GM12878 (cell line): ENCODE data around the gene ASB3. TPM values are rescaled to one million over a fixed set of nuclear protein-coding genes. Genes with fewer than 3 reads are reported as not detected.
A peak's percentile ranks its signal among the peaks of the same experiment; 100 is the strongest.

Experiments
- ATAC-seq: fragments of 200-7000 bp; cut with Tn5 transposase; 3 replicates; pipeline ENCODE4 v1.9.1; 2020; ENCODE audit warnings: mild to moderate bottlenecking, moderate library complexity
- BruUV-seq: library from RNA; stranded (reverse); fragments of 400-500 nt; replicated peaks from 2 replicates; lab custom pipeline; 2021; lab: Mats Ljungman, UMichigan
- CTCF ChIA-PET: fragments of 300-600 bp; sonication (Branson Sonifier 250); formaldehyde crosslinking; extraction: SDS; loops from one replicate; lab custom pipeline; 2021; ENCODE audit warnings: inconsistent platforms; lab: Yijun Ruan, JAX
- POLR2A ChIA-PET: fragments of 350-600 bp; formaldehyde crosslinking; extraction: SDS; loops from one replicate; lab custom pipeline; 2021; ENCODE audit warnings: inconsistent platforms; lab: Charles Lee
- RAD21 ChIA-PET: fragments of 300-600 bp; sonication (Branson Sonifier 250); formaldehyde crosslinking; loops from one replicate; lab custom pipeline; 2023; ENCODE audit warnings: antibody characterized with exemption; ENCODE audit not compliant: unreplicated experiment; lab: Charles Lee
- SMC1A ChIA-PET: fragments of 300-600 bp; sonication (Branson Sonifier 250); formaldehyde crosslinking; loops from one replicate; lab custom pipeline; 2023; ENCODE audit not compliant: unreplicated experiment, uncharacterized antibody; lab: Charles Lee
- DNase-seq: peaks from one replicate; pipeline ENCODE4 v3.0.0-alpha.2; 2011; ENCODE audit warnings: low read depth, low spot score
- FAIRE-seq: peaks from 3 replicates; lab custom pipeline; 2011; peaks lifted over from hg19 to GRCh38; lab: Jason Lieb, UNC
- H2AFZ ChIP-seq: 2 replicates; pipeline ENCODE4 v1.6.0; 2011; ENCODE audit warnings: low read depth, low read length, control low read depth; ENCODE audit not compliant: control insufficient read depth
- H3K27ac ChIP-seq: 2 replicates; pipeline ENCODE4 v1.5.1; 2011; ENCODE audit warnings: control low read depth; ENCODE audit not compliant: control insufficient read depth, insufficient read depth
- H3K27me3 ChIP-seq, 2 experiments: replicated peaks in 1 of 2; 2 replicates each; pipeline versions ENCODE4 v1.6.0 to v1.6.1; 2011; ENCODE audit warnings: low read length in 1 of 2; ENCODE audit not compliant: control insufficient read depth in 2 of 2, insufficient read depth in 2 of 2
- H3K36me3 ChIP-seq, 2 experiments: 2 replicates each; pipeline ENCODE4 v1.5.1; 2011; ENCODE audit warnings: low read length in 1 of 2; ENCODE audit not compliant: control insufficient read depth in 2 of 2, insufficient read depth in 2 of 2
- H3K4me1 ChIP-seq: 2 replicates; pipeline ENCODE4 v1.6.1; 2011; ENCODE audit warnings: mild to moderate bottlenecking, low read length, moderate library complexity, mixed read lengths; ENCODE audit not compliant: control insufficient read depth, insufficient read depth
- H3K4me2 ChIP-seq: 2 replicates; pipeline ENCODE4 v1.6.0; 2011; ENCODE audit warnings: control low read depth; ENCODE audit not compliant: control insufficient read depth, insufficient read depth
- H3K4me3 ChIP-seq: fragments of 200-600 bp; sonication (generic); 2 replicates; pipeline ENCODE4 v1.5.1; 2016
- H3K79me2 ChIP-seq: 2 replicates; pipeline ENCODE4 v1.6.0; 2011; ENCODE audit warnings: low read length; ENCODE audit not compliant: control insufficient read depth, insufficient read depth
- H3K9ac ChIP-seq: 2 replicates; pipeline ENCODE4 v1.8.0; 2011; ENCODE audit warnings: low read length, control low read depth, mixed read lengths; ENCODE audit not compliant: control insufficient read depth, insufficient read depth
- H3K9me3 ChIP-seq: replicated peaks from 3 replicates; pipeline ENCODE4 v1.5.1; 2011; ENCODE audit warnings: mild to moderate bottlenecking, low read length; ENCODE audit not compliant: control insufficient read depth, insufficient read depth
- H4K20me1 ChIP-seq: 2 replicates; pipeline ENCODE4 v1.6.0; 2011; ENCODE audit not compliant: control insufficient read depth, insufficient read depth
- ASH2L ChIP-seq: fragments of 300-600, 200-600 bp; sonication (generic); IDR thresholded peaks from 2 replicates; pipeline ENCODE4 v1.6.1; 2017; ENCODE audit warnings: low read depth, mild to moderate bottlenecking, borderline replicate concordance
- ATF7 ChIP-seq: fragments of 450-650 bp; IDR thresholded peaks from 2 replicates; pipeline ENCODE4 v1.6.1; 2016; ENCODE audit warnings: low read depth, mild to moderate bottlenecking
- CBFB ChIP-seq: IDR thresholded peaks from 2 replicates; pipeline ENCODE4 v1.6.1; 2016; ENCODE audit warnings: antibody characterized with exemption, low read depth
- CBX5 ChIP-seq: sonication (generic); IDR thresholded peaks from 2 replicates; pipeline ENCODE4 v1.6.1; 2016; ENCODE audit warnings: low read depth, moderate library complexity, mild to moderate bottlenecking, inconsistent platforms
- CEBPB ChIP-seq, 2 experiments: fragments of 150-350 bp in 1 of 2; IDR thresholded peaks; 2 replicates each; pipeline ENCODE4 v1.6.1; 2012 to 2014; ENCODE audit warnings: low read depth in 2 of 2, low read length in 2 of 2, borderline replicate concordance in 1 of 2, inconsistent platforms in 1 of 2
- EED ChIP-seq: sonication (generic); IDR thresholded peaks from 2 replicates; pipeline ENCODE4 v1.6.1; 2016; ENCODE audit warnings: antibody characterized with exemption, low read depth
- FOS ChIP-seq: IDR thresholded peaks from 3 replicates; pipeline ENCODE4 v1.6.1; 2011; ENCODE audit warnings: borderline replicate concordance; ENCODE audit not compliant: insufficient read length; ENCODE audit errors: extremely low read depth
- FOXM1 ChIP-seq: IDR thresholded peaks from 2 replicates; pipeline ENCODE4 v1.6.1; 2012; ENCODE audit warnings: low read depth, mild to moderate bottlenecking, inconsistent platforms, low read length, moderate library complexity
- GATAD2B ChIP-seq: fragments of 450-650 bp; conservative IDR thresholded peaks from 2 replicates; pipeline ENCODE4 v1.6.1; 2017; ENCODE audit warnings: low read depth, mild to moderate bottlenecking, moderate library complexity
- HDAC6 ChIP-seq: fragments of 200-600 bp; sonication (generic); IDR thresholded peaks from one replicate; pipeline ENCODE4 v1.8.0; 2017; ENCODE audit warnings: antibody characterized with exemption; ENCODE audit not compliant: unreplicated experiment
- IKZF2 ChIP-seq, 2 experiments: fragments of 450-650 bp; IDR thresholded peaks; 2 replicates each; pipeline ENCODE4 v1.6.1; 2017; ENCODE audit warnings: mild to moderate bottlenecking in 2 of 2, moderate library complexity in 2 of 2
- JUND ChIP-seq: IDR thresholded peaks from 2 replicates; pipeline ENCODE4 v1.6.1; 2012; ENCODE audit warnings: low read depth, mild to moderate bottlenecking, low read length, improper control_type of control experiment, moderate library complexity
- RELA ChIP-seq: fragments of 450-650 bp; IDR thresholded peaks from 2 replicates; pipeline ENCODE4 v1.8.0; 2014; ENCODE audit warnings: borderline replicate concordance; ENCODE audit not compliant: partially characterized antibody
- SMAD5 ChIP-seq: IDR thresholded peaks from 2 replicates; pipeline ENCODE4 v1.6.1; 2016; ENCODE audit warnings: antibody characterized with exemption, low read depth
- TBL1XR1 ChIP-seq: IDR thresholded peaks from 2 replicates; pipeline ENCODE4 v1.6.1; 2012; ENCODE audit warnings: low read depth, low read length, improper control_type of control experiment
- TCF3 ChIP-seq: IDR thresholded peaks from 2 replicates; pipeline ENCODE4 v1.6.1; 2012; ENCODE audit warnings: low read depth, mild to moderate bottlenecking, low read length, borderline replicate concordance; ENCODE audit not compliant: insufficient read depth
- WGBS: methylation state at CpG from one replicate; pipeline ENCODE4 v1.1.6; 2016; ENCODE audit warnings: low lambda C conversion rate; ENCODE audit not compliant: insufficient replicate concordance, insufficient coverage; ENCODE audit errors: missing lambda C conversion rate; 5-methylcytosine and 5-hydroxymethylcytosine counted together
- in situ Hi-C: fragments of 300-500 bp; cut with MboI; formaldehyde crosslinking; loops from 9 replicates; pipeline ENCODE4 v1.14.3; 2018; ENCODE audit warnings: mixed read lengths
- intact Hi-C: fragments of 100-400 bp; cut with micrococcal nuclease; formaldehyde crosslinking; loops from one replicate; pipeline ENCODE4 v1.14.2; 2022; ENCODE audit not compliant: unreplicated experiment
- polyA plus RNA-seq, 11 experiments: library from polyadenylated mRNA; depleted of rRNA in 4 of 11; unstranded in 6 of 11; stranded (reverse) in 5 of 11; fragments of >200 nt; fragmentation: Nextera tagmentation in 4 of 11; fragmentation: Illumina TruSeq in 1 of 11; extraction: Ambion mirVana in 4 of 11; extraction: Trizol in 1 of 11; gene quantifications; 1 replicate in 1 of 11; 2 replicates in 10 of 11; pipeline versions ENCODE4 v1.2.1 to v1.2.3, GENCODE V29; 2011 to 2016; ENCODE audit warnings: inconsistent platforms in 2 of 11, missing spikeins in 2 of 11, low read depth in 1 of 11
- total RNA-seq, 4 experiments: library from RNA; depleted of rRNA in 3 of 4; stranded (reverse); fragments of >200 nt in 3 of 4; fragmentation: Illumina TruSeq in 1 of 4; extraction: Trizol in 1 of 4; gene quantifications; 2 replicates each; pipeline versions ENCODE4 v1.2.1 to v1.2.3, GENCODE V29; 2013 to 2021
- TF ChIP-seq, protein P1 (sequence below): fragments of 450-650 bp; IDR thresholded peaks from 2 replicates; pipeline ENCODE4 v1.6.1; 2017; ENCODE audit warnings: borderline replicate concordance

The ASB3 gene
- total and polyA plus RNA-seq, 10 of the 15 experiments (the other 5 are each of a cell fraction or from before 2014, with no cell fraction given) = 16.4 to 30.9 (median 22.6) TPM

DNA sequence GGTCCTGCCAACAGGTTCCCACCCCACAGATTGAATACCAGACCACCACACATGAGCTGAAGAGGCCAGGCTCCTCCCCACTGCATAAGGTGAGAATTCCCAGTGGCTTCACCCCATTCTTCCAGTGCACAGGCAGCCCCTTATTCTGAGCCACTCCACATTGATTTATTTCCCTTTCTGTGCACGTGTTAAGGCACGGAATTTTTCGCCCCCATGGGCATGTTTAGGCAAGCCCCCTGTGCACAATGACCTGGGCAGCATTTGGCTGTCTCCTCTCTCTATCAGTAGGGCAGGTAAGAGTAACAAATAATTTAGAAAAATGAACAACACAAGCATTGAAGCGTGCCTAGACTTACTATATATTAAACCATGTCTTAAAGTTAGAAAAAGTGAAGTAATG, 34.4 kb downstream of the ASB3 start:
- no peak for DNase-seq
- no TSS peak for BruUV-seq
- SMC1A ChIA-PET = interaction anchor here (1.0 to 3.0 kb wide), 3 partner anchors 9 to 31 kb away, joined by 3 to 14 read pairs (median 5); partner anchors contain the start of gene CHAC2
- no peaks in the 10 kb centered on the region for H4K20me1 ChIP-seq
- RAD21 ChIA-PET = no interaction called here
- TF ChIP-seq TCF3 = no peak
- no peak for TF ChIP-seq RELA
- TF ChIP-seq CEBPB (IDR thresholded peaks at IDR 0.05; ENCODE audit: borderline replicate concordance in 1 of 2, low read depth in 2 of 2, low read length in 2 of 2) = no peak
- TF ChIP-seq, protein P1, sequence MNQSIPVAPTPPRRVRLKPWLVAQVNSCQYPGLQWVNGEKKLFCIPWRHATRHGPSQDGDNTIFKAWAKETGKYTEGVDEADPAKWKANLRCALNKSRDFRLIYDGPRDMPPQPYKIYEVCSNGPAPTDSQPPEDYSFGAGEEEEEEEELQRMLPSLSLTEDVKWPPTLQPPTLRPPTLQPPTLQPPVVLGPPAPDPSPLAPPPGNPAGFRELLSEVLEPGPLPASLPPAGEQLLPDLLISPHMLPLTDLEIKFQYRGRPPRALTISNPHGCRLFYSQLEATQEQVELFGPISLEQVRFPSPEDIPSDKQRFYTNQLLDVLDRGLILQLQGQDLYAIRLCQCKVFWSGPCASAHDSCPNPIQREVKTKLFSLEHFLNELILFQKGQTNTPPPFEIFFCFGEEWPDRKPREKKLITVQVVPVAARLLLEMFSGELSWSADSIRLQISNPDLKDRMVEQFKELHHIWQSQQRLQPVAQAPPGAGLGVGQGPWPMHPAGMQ = no peak
- TF ChIP-seq CBX5 = no peak
- no peak for TF ChIP-seq ATF7
- TF ChIP-seq GATAD2B = no peak
- TF ChIP-seq JUND = no peak
- no peak for TF ChIP-seq FOS
- TF ChIP-seq HDAC6 = no peak
- TF ChIP-seq TBL1XR1 = no peak
- TF ChIP-seq ASH2L = no peak
- no peak for TF ChIP-seq IKZF2 (IDR thresholded peaks at IDR 0.05)
- TF ChIP-seq CBFB = no peak
- TF ChIP-seq FOXM1 = no peak
- no peak for TF ChIP-seq EED
- TF ChIP-seq SMAD5 = no peak
- H3K79me2 ChIP-seq = no peaks in the 10 kb centered on the region; the same call in 1 of the 2 replicates
- no peak overlapping the region for H2AFZ ChIP-seq
- H3K27ac ChIP-seq = peak overlapping the region; percentile 72
- no peak overlapping the region; the same call in 1 of the 2 replicates for H3K9ac ChIP-seq
- H3K4me1 ChIP-seq = peaks cover 22% of the 10 kb centered on the region; the same call in 1 of the 2 replicates
- POLR2A ChIA-PET = no interaction called here
- no peak; the same call in 2 of the 3 replicates for ATAC-seq
- H3K9me3 ChIP-seq = no peaks in the 10 kb centered on the region
- no peak overlapping the region for H3K4me3 ChIP-seq
- H3K36me3 ChIP-seq = peaks cover 0 to 5% of the 10 kb centered on the region in 2 experiments; a peak in 1 of 4 replicates
- in situ Hi-C loops = no loop called here
- intact Hi-C loops = no loop called here
- FAIRE-seq = no peak
- no peaks in the 10 kb centered on the region for H3K27me3 ChIP-seq
- WGBS = 90% methylated on average over 4 of the region's 4 CpGs
- H3K4me2 ChIP-seq = peak overlapping the region; percentile 59; the same call in 1 of the 2 replicates
- CTCF ChIA-PET = interaction anchor here (1.2 kb wide), 1 partner anchor 10 kb away, joined by 4 read pairs; no protein-coding TSS in a partner anchor
